WERI-Rb-1 (cell line): ENCODE results near the gene FMN2.

Source experiments
- DNase-seq: peaks from one replicate; pipeline ENCODE4 v3.0.0-alpha.2; 2020
- H3K27ac ChIP-seq: fragments of 250-450 bp; sonication (Bioruptor Pico); 2 replicates; pipeline ENCODE4 v1.5.1; 2020; ENCODE audit warnings: mild to moderate bottlenecking, moderate library complexity
- H3K27me3 ChIP-seq: fragments of 250-450 bp; sonication (Bioruptor Pico); 2 replicates; pipeline ENCODE4 v1.5.1; 2021; ENCODE audit warnings: mild to moderate bottlenecking, low read depth, moderate library complexity; ENCODE audit not compliant: insufficient read depth, severe bottlenecking
- H3K36me3 ChIP-seq: fragments of 250-450 bp; sonication (Bioruptor Pico); 2 replicates; pipeline ENCODE4 v1.5.1; 2020; ENCODE audit warnings: mild to moderate bottlenecking, moderate library complexity
- H3K4me3 ChIP-seq: 2 replicates; pipeline ENCODE4 v1.5.1; 2011; ENCODE audit warnings: low read depth, mild to moderate bottlenecking, control low read depth, low read length
- H3K9me3 ChIP-seq: fragments of 250-450 bp; sonication (Bioruptor Pico); 2 replicates; pipeline ENCODE4 v1.5.1; 2021; ENCODE audit warnings: mild to moderate bottlenecking, moderate library complexity; ENCODE audit not compliant: severe bottlenecking
- TF ChIP-seq, protein P1 (sequence below): IDR thresholded peaks from 2 replicates; pipeline ENCODE4 v1.5.1; 2011; ENCODE audit warnings: low read depth, mild to moderate bottlenecking, control low read depth, inconsistent platforms, low read length

The FMN2 gene

DNA sequence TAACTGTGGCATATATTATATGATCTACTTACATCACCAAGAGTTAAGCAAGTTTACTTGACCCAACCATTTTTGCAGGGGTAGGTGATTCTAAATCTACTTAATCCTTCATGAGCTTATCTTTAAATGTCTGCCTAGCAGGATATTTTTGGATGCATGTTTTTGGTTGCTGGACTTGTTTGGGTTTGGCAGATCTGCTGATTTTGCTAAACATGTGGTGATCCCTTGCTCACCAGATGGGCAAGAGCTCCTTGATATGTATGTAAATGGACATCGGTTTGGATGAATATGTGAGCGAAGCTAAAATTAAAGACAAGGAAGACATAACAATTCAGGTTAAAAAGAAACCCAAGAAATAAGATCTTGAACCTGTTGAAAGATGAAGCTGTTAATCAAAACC lies 36.7 kb downstream of the FMN2 start:
- Histone ChIP-seq H3K9me3 (no peaks in the 10 kb centered on the region), H3K36me3 (peaks cover 95% of the 10 kb centered on the region), H3K4me3 (no peak overlapping the region), H3K27ac (no peak overlapping the region), H3K27me3 (no peaks in the 10 kb centered on the region)
- DNase-seq = no peak
- TF ChIP-seq, protein P1, sequence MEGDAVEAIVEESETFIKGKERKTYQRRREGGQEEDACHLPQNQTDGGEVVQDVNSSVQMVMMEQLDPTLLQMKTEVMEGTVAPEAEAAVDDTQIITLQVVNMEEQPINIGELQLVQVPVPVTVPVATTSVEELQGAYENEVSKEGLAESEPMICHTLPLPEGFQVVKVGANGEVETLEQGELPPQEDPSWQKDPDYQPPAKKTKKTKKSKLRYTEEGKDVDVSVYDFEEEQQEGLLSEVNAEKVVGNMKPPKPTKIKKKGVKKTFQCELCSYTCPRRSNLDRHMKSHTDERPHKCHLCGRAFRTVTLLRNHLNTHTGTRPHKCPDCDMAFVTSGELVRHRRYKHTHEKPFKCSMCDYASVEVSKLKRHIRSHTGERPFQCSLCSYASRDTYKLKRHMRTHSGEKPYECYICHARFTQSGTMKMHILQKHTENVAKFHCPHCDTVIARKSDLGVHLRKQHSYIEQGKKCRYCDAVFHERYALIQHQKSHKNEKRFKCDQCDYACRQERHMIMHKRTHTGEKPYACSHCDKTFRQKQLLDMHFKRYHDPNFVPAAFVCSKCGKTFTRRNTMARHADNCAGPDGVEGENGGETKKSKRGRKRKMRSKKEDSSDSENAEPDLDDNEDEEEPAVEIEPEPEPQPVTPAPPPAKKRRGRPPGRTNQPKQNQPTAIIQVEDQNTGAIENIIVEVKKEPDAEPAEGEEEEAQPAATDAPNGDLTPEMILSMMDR = no peak

DNA sequence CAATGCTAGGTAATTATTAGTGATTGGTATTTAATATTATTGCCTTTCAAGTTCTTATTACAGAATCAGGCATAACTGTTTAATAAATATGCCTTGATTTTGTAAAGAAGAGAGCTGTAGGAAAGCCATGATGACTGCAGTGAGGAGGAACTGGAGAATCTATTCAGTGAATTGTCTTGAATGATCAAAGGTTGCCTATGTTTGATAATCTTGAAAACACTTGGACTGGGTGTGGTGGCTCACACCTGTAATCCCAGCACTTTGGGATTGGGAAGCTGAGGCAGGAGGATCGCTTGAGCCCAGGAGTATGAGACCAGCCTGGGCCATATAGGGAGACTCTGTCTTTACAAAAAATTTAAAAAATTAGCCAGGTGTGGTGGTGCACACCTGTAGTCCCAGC lies 42.4 kb downstream of the FMN2 start:
- Histone ChIP-seq H3K36me3 (peaks cover 91% of the 10 kb centered on the region), H3K4me3 (no peak overlapping the region), H3K27me3 (no peaks in the 10 kb centered on the region), H3K27ac (no peak overlapping the region), H3K9me3 (no peaks in the 10 kb centered on the region)
- no peak for DNase-seq
- TF ChIP-seq, protein P1 = no peak

DNA sequence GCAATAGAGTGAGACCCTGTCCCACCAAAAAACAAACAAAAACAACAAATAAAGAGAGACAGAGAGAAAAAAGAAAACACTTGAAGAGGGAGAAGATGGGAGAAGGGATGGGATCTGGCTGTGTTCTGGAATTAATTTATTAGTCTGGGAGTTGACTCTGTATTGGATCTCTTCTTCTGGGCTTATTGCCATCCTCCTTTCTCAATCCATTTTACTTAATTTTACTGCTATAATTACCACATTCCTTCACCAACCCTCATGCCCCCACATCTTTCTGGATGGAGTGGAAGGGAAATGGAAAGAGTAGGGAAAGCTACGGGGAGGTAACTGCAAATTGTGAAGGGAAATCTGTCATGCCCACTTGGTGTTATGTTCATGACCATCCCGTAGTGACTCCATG lies 42.9 kb downstream of the FMN2 start:
- DNase-seq = no peak
- Histone ChIP-seq H3K36me3 (peaks cover 93% of the 10 kb centered on the region), H3K4me3 (no peak overlapping the region), H3K9me3 (no peaks in the 10 kb centered on the region), H3K27ac (no peak overlapping the region), H3K27me3 (no peaks in the 10 kb centered on the region)
- TF ChIP-seq, protein P1 = no peak

DNA sequence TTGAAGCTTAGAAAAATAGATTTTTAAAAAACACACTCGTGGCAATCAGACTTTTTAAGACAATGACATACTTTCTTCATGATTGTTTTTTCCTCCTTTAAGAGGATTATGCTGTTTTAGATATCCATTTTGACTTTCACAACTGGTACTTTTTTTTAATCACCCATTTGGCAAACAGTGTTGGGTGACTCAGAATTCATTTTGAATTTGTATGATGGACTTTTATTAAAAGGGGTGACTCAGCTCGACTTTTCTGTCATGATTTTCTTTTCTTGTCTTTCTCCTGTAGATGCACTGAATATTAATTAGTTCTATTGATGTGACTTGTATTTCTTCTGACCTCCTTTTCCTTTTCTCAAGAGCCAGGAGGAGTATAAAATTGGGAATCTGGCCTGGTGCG lies 44.7 kb downstream of the FMN2 start:
- TF ChIP-seq, protein P1 = no peak
- no peak overlapping the region for H3K4me3 ChIP-seq
- no peak for DNase-seq
- H3K9me3 ChIP-seq = no peaks in the 10 kb centered on the region
- H3K27ac ChIP-seq = no peak overlapping the region
- H3K27me3 ChIP-seq = no peaks in the 10 kb centered on the region
- H3K36me3 ChIP-seq = peaks cover 93% of the 10 kb centered on the region

DNA sequence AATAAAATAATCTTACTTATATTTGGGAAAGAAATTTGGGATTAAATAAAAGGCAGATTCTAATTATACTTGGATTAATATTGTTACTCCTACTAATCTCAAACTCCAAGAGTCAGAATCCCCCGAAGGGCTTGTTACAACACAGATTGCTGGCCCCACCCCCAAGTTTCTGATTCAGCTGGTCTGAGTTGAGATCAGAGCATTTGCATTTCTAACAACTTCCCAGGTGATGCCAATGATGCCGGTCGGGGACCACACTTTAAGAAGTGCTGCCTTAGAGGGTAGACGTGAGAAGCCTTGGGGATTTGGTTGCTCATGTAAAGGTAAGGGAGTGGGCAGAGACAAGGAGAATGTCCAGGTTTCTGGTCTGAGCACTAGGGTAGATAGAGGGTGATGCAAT lies 47.2 kb downstream of the FMN2 start:
- Histone ChIP-seq H3K9me3 (no peaks in the 10 kb centered on the region), H3K27ac (no peak overlapping the region), H3K4me3 (no peak overlapping the region), H3K27me3 (no peaks in the 10 kb centered on the region), H3K36me3 (peaks cover 93% of the 10 kb centered on the region)
- TF ChIP-seq, protein P1 = no peak
- DNase-seq = no peak

DNA sequence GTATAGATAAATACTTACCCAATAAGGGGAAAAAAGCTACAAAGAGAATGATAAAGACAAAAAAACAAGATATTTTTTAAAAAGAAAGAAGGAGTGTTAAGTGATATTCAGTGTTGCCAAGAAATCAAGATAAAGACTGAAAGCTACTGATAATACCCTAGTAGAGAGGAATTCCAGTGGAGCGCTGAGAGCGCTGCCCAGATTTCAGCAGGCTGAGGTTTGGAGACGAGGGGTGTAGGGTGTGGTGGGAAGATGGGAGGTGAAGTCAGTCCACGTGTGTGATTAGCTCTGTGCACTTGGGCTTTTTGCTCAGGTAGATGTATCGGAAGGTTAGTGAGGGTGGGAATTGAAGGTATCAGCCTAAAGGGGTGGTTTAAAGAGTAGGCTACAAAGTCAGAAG lies 47.8 kb downstream of the FMN2 start:
- DNase-seq = no peak
- TF ChIP-seq, protein P1 = no peak
- no peak overlapping the region for H3K4me3 ChIP-seq
- no peak overlapping the region for H3K27ac ChIP-seq
- H3K36me3 ChIP-seq = peaks cover 93% of the 10 kb centered on the region
- H3K27me3 ChIP-seq = no peaks in the 10 kb centered on the region
- H3K9me3 ChIP-seq = no peaks in the 10 kb centered on the region
